ENCODE measurements around the gene EMC7.

DNA sequence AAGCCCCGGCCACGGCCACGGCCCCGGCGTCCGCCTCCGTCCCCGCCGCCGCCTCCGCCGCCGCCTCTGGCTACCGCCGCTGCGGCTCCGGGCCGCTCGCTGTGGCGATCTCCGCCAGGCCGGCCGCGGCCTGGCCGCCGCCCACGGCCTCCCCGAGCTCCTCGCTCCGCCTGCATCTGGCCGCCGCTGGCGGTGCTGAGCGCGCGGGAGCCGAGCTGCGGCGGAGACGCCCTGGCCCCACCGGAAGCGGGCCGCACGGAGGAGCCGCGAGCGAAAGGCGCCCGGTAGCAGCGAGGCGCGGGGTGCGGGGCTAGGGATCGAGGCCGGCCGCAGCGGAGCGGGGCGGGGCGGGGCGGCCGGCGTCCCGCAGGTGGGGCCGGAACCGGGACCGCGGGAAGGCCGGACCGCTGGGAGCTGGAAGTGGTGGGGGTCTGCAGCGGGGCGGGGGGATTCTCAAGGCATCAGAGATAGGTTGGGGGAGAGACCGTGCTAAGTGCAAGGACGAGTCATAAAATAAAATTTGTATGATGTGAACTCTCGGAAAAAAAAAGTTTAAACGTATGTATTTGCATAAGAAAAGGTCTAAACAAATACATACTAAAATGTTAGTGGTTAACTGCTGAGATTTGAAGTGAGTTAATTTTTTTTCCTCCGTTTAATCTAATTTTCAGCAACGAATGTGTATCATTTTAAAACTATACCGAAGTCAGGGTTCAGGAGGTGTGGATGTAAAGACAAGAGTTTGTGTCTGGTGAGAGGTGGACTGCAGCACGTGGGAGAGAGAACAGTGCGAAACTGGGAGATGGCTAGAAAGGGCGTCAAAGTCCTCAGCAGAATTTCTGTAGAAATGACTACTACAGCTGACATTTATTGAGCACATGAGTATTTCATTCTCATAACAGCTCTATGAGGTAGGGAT, 62.5 kb downstream of the EMC7 start, which contains the start of gene AVEN:
- TF ChIP-seq EZH2 (IDR thresholded peaks at IDR 0.05) (no peak), POLR2AphosphoS5 (IDR thresholded peaks at IDR 0.05; ENCODE audit: borderline replicate concordance, low read depth, low read length) (no peak)

All from SK-N-MC (cell line).